Fibroblast of the conjunctiva (primary cell): ENCODE data around the gene SMIM7.

Experiments
- DNase-seq: peaks from one replicate; pipeline ENCODE4 v3.0.0-alpha.2; 2010; ENCODE audit warnings: low read depth

Gene SMIM7

DNA sequence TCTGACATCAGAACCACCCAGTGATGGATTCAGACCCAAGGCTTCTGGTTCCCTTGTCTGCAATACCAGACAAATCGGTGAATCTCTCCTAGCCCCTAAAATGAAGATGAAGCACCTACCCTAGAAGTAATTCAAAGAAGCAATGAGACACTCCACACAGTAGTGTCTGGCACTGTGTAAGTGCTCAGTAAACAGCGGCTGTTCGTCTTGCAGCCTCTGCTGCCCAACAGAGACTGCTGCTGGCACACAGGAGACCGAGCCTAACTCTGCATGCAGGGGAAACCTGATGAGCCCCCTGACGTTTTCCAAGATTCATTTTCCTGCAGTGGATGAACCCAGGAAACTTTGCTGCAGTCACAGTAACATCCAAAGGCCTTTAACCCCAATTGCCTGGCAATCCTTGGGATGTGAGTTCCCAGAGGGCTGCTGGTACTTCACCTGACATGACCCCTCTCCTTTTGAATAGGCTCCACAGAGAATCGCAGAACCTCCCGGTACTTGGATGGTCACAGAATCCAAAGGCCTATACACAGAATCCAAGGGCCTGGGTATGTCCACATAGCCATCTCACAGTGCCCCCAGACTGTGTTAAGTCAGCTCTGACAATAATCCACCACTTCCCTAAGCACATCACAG is 38.7 kb downstream of the SMIM7 start:
- no peak for DNase-seq

DNA sequence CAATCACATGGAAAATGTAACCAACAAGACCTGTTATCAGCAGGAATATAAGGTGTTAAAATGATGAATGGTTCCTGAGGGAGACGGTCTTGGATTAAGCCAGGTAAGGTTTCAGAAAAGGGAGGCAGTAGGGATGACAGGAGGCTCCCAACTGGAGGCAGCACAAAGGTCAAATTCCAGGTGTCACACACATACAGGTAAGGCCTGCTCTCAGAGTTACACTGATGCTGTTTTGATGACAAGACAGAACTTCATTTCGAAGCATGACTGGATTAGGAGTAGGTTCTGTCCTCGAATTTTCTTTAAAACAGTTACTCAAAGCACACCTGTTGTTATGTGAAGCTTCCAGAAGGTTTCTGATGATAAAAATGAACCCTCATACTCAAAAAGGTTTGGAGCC is 39.4 kb downstream of the SMIM7 start:
- DNase-seq = no peak

DNA sequence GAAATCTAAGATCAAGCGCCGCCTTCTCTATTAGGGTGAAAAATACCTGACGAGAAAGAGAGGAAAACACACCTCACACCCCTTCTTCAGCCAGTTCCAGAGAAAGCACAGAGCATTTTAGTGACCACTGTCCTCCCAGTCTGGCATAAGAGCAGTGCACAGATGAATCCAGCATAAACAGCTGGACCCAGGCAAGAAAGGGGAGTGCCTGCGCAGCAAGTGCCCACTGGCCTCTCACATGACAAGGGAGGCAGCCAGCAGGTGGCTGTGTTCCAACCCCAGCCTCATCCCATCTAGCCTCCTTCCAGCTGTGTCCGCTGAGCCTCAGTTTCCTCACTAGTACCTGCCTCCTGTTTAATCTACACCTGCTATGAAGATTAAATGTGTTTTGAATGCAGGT is 39.9 kb downstream of the SMIM7 start:
- no peak for DNase-seq

DNA sequence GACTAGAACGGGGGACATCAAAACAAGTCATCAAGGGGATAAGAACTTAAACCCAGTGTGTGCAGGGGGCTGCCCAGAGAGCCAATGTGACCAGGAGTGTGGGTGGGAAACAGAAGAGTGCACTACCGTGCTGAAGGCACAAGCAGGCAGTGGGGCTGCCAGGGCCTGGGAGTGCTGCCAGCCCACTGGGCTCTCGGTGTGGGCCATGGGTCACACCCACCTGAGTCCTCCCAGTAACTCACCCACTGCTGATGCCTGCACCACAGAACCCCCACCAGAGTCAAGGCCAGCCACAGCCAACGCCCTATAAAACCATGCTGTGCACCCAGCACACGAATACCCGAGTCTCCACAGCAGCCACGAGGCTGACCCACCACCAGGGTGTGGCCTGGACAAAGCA is 40.5 kb downstream of the SMIM7 start:
- no peak for DNase-seq

- no peak for DNase-seq
Measured at GRCh38 chr19:16618248-16618647, 41.7 kb downstream of the SMIM7 start.

DNA sequence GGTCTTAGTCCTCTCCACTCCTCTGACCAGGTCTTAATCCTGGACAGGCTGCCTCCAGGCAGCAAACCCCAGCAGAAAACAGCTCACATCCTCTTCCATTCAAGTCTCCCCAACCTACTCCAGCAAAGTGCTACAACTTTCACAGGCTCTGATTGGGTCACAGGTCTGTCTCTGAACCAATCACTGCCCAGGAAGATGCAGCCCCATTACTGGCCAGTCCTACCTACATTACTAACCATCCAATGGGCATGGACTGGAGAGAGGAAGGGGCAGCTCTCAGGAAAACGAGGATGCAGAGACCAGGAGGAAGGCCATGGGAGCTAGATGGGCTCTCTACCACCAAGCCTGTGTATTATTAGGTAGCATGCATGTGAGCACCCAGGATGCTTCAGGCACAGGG is 44.1 kb downstream of the SMIM7 start:
- DNase-seq = no peak

- DNase-seq = no peak
Measured at GRCh38 chr19:16614941-16615340, 45.0 kb downstream of the SMIM7 start.

GRCh38 chr19:16613841-16614240 is 46.1 kb downstream of the SMIM7 start:
- no peak for DNase-seq

DNA sequence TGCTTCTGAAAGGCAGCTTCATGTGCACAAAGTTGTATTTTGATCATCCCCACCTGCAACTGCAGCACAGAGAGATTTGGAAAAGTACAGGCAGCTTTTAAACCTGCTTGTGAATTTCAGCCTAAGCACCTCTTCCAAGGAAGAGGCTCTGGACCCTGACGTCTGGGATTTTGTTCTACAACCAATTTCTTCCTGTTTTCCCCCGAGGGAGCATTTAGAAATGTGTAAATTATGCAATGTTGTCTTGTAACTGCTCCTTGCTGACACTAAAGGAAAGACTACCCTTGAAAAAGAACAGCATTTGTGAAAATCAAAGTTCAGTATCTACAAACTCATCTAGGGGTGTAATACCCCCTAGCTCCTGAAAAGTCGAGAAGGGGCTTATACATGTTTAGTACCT is 47.3 kb downstream of the SMIM7 start:
- DNase-seq = no peak

GRCh38 chr19:16611121-16611520 is 48.8 kb downstream of the SMIM7 start:
- DNase-seq = no peak

DNA sequence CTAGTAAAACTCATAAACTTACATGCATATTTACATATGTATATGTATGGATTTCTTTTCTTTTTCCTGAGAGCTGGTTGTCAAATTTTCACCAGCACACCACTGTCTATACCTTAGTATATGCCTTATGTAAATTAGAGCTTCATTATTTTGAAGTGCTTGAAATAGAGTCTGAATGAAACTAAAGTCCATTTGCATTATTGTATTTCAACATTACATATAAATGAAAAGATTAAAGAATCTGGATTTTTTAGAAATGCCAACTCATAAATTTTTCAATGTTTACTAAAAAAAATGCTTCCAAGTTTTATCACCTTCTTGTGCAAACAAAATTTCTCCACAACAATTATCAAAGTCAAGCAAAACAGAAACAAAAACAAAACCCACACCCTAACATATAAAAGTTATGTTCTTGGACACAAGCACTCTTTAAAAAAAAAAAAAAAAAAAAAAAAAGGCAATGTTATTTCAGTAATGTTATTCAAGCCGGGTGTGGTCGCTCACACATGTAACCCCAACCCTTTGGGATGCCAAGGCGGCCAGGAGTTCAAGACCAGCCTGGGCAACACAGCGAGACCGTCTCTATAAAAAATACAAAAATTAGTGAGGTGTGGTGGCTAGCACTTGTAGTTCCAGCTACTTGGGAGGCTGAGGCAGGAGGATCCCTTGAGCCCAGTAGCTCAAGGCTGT is 50.3 kb downstream of the SMIM7 start:
- no peak for DNase-seq

DNA sequence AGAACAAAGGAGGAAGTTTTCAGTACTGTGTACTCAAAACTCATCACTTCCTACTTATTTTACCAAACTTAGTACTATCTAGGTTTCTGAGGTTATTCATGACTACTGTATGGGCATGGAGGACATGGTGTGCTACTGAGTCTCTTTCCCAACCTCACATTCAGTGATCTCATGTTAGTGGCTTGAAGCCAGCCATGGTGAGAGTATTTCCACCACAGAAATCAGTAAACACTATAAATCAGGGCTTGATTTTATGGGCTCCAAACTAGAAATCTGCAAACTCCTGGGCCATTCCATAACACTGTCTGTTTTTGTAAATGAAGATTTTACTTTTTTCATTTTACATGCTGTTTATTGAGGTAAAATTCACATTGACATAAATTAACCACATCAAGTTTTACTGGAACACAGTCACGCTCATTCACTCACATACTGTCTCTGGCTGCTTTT is 51.6 kb downstream of the SMIM7 start:
- DNase-seq = peak; percentile 43

DNA sequence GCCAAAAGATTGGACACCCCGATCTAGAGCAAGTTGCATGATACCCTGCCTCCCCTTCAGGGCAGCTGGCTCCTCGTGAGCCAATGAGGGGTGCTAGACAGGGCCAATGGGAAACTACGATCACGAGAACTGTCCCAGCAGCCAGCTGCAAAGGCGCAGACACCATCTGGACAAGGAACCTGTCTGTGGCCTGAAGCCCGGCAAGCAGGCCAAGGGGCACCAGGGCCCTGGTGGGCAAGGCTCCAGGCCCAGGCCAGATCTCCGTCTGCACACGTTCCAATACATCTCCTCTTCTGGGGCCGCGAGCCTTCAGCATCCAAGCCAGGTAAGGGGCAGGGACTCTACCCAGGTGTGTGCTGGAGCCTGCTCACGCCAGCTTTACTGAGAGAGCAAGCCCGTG is 52.1 kb downstream of the SMIM7 start:
- no peak for DNase-seq

- DNase-seq = no peak
Measured at GRCh38 chr19:16605553-16605994, 54.4 kb downstream of the SMIM7 start.

DNA sequence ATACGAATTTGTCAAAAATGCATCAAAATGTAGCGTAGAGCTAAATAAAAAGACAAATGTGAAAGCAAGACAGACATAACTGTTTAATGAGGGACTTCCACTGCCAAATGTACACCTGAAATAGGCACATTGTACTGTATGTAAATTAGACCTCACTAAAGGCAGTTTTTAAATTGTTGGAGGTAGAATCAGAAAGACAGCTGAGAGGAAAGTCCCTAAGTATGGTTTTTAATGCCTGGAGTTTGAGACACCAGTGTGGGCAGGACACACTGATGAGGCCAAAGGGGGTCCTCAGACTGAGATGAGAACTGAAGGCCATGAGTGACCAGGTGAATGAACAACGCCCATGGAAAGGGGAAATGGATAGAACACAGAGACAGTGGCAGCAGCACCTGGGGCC is 54.8 kb downstream of the SMIM7 start:
- DNase-seq = no peak

DNA sequence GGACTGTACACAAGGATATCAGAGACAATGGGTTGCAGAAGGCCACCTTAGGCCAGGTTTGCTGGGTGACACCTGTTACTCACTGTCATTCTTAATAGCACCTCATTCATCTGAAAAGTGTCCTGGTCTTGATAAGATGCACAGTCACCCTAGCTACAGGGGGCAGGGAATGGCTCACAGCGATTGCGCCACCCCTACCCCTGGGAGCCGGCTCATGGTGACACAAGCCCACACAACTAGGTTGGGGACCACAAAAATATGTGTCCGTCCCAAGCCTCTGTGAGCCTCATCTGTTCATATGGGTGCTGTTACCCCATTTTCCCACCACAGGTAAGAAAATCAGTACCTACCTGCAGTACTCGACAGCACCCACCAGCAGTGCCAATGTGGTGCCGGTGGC is 55.3 kb downstream of the SMIM7 start:
- DNase-seq = no peak

DNA sequence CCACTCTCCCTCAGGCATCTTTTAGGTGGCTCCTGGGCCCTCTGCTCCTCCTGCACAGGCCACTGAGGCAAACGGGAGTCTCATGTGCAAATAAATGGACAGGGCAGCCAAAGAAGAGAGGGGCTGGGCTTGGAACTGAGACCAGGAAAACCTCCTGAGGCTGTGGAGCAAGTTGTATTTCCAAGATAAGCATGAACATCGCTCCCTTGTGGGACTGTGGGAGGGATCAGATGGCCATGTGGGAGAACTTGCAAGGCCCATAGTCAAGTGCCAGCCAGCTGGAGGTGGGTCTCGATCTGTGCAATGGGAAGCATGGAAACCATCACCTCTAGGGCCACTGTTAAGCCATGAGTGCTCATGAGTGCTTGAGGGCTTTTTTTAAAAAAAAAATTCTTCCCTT is 56.9 kb downstream of the SMIM7 start:
- DNase-seq = no peak

DNA sequence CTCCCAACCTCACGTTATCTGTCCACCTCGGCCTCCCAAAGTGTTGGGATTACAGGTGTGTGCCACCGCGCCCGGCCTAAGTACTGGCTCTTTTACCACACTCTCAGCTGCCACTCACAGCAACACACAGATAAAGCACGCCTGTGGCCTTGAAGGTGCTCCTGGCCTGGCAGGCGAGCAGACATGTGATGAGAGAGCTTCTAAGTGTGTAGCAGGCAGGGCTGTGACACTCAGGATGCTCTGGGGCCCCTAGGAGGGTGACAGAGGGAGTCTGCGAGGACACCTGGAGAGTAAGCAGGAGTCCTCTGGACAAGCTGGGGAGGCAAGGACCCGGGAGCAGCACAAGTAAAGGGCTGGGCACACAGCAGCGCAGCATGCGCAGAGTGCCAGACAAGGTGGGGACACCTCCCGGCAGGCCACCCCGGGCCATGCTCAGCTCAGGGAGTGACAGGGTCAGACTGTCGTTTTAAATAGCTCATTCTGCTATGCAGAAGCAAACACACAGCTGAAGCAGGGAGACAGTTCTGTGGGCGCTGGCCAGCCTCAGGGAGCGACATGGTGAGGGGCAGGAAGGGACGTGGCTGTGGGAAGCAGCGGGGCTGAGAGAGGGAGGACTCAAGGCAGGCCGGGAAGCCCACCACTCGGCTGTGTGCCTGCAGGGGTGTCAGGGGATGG is 58.4 kb downstream of the SMIM7 start:
- DNase-seq = no peak

- DNase-seq = no peak
Measured at GRCh38 chr19:16600824-16601223, 59.1 kb downstream of the SMIM7 start.

DNA sequence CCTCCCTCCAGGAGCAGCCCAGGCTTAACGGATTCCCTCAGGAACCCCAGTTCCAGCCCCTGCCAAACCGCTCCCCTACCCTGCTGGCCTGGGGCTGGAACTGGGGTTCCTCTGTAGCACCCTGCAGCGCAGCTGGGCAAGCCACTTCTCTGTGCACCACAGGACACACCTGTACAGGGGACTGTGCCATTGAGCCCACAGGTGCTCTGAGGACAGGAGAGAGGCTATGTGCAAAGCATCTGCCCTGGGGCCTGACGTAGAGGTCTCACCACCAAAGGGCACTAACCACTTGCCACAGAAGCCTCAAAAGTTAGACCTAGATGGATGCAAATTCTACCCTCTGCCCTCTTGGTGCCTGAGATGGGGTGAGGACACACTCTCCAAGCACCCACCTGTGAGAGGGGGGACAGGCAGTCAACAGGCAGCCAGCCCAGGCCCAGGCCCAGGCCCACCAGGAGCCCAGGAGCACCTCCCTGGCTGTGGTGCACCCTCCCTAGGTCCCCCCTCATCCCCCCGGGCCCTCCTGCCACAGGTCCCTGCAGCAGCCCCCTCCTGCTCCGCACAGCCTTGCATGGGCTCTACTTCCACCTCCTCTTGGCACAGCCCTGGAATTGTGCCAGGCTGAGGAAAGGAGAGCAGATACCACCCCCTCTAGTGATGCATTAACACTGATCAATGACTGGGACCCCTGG is 60.1 kb downstream of the SMIM7 start:
- no peak for DNase-seq

DNA sequence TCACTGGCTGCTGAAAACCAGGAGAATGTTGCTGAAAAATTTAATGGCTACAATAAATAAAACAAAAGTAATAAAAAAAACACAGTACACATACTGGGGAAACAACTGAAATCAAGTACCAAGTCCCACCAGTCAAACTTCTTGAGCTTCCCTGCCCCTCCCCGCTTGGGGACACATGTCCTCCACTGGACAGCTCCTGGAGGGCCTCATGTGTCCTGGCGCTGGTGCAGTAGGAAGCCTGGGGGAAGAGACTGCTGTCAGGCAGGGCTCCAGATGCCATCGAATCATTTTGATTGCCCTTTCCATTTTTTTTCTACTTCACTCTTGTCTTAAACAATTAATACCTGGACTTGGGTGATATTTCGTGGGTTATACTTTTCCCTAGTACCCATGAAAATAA is 61.1 kb downstream of the SMIM7 start:
- no peak for DNase-seq

DNA sequence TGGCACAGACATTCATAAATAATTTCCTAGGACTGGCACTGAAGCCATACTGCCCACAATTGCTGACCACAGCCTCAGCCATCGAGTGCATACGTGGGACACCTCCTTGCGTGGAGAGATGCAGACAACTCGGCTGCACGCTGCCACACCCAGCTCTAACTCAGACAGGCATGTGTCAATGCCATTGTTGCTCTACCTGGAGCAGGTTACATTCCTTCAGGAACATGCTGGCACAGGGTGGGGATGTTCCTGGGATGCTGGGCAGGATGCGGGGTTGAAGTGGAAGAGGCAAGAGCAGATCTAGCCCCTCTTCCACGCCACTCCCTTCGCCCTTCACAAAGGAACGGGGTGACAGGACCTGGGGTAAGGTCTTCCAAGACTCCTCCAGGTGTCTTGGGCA is 63.5 kb downstream of the SMIM7 start:
- no peak for DNase-seq
